HG02798 (cell line): ENCODE data around the gene GPX6.
"Not testable (repeated sequence)": the region's sequence is repeated elsewhere in the genome, so short reads cannot be mapped to it uniquely, and the experiment has no call there.

Source experiments
- ATAC-seq: cut with Tn5 transposase; IDR thresholded peaks from one replicate; pipeline ENCODE4 v1.9.1; 2021; ENCODE audit warnings: mild to moderate bottlenecking; ENCODE audit not compliant: unreplicated experiment, poor library complexity

Gene GPX6, protein sequence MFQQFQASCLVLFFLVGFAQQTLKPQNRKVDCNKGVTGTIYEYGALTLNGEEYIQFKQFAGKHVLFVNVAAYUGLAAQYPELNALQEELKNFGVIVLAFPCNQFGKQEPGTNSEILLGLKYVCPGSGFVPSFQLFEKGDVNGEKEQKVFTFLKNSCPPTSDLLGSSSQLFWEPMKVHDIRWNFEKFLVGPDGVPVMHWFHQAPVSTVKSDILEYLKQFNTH

DNA sequence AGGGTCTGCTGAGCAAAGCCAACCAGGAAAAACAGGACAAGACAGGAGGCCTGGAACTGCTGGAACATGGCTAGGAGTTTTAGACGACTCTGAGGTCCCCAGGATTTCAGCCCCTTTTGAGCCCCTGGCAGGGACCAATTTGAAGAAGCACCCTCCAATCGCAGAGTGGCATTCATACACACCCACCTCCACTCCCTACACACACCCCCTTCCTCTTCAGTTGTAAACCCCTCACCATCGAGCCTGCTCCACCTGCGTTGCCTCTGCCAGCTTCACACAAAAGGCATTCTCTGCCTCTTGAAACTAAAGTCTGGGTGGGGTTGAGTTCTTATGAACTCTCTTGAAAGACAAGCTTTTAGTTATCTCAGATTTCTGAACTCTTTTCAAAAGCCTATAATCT lies at the start of gene GPX6:
TSS of gene GPX6 (minus strand) at position 118 of the 400 bp plus-strand sequence. CDS start at position 68, 50 bp downstream.
- no peak for ATAC-seq

GRCh38 chr6:28563430-28564095 lies 48.0 kb upstream of the GPX6 start:
- ATAC-seq, result no peak

DNA sequence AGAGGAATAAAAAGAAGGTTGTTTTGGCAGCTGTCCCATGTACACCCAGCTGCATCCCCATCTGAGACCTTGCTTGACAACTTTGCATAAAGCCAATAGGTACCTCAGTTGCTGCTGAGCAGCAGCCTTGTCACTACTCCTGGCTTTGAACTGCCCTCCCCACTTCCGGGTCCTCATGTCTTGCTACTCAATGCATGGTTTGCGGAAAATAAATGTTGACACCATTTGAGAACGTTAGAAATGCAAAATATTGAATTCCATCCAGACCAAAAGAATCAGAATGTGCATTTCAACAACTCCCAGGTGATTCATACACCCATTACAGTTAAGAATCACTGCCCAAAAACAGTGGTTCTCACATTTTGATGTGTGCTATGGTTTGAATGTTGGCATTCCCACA lies 43.0 kb upstream of the GPX6 start:
- ATAC-seq, result no peak

DNA sequence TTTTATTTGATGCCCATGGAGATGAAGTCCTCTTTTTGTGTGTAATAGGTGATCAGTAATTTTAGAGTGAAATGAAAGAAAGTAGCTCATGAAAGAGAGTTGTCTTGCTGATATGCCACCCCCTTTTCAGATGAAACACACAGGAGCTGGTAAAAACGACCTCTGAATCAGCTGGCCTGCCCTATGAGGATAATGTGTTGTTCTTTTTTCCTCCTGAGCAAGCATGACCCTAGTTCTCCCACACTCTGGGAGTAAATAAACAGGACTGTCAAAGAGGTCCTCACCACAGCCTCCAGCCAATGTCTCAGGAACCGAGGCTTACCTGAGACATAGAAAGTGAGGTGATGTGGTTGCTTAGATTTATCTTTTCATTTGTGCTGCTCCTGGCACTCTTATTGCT lies 39.5 kb upstream of the GPX6 start:
- ATAC-seq, result no peak

- ATAC-seq, result no peak
Measured at GRCh38 chr6:28553986-28554881, 38.6 kb upstream of the GPX6 start.

- no peak for ATAC-seq
Measured at GRCh38 chr6:28553384-28553985, 37.9 kb upstream of the GPX6 start.

DNA sequence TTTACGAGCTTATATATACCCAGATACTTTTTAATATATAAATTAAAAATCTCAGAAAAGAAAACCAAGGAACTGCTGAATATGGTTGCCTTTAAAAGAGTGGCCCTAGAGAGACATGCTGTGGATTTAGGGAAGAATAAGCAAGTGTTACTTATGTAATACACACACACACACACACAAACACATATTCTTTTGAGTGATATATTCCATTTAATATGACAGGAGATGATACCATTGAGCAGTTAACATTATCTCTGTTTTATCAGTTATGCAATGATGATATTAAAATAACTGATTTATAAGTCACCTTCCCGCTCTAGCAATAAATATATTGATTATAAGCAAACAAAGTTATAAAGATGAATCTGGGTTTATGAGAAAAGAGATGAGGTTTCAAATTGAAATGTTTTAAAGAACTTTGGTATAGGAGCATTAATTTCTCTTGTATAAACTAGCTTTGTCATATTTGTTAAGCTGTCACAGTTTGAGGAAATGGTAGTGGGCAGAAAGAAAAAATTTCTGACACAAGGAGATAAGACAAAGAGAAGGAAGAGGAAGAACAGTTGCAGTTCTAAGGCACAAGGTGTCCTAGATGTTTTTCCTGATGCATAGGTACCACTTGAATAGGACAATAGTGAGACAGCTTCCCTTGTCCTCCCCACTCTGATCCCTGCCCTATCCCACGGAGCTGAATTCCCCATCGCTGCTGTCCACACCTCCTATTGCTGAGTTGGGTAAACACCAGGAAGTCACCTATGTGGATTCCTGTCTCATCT lies 36.5 kb upstream of the GPX6 start:
- ATAC-seq, result no peak

DNA sequence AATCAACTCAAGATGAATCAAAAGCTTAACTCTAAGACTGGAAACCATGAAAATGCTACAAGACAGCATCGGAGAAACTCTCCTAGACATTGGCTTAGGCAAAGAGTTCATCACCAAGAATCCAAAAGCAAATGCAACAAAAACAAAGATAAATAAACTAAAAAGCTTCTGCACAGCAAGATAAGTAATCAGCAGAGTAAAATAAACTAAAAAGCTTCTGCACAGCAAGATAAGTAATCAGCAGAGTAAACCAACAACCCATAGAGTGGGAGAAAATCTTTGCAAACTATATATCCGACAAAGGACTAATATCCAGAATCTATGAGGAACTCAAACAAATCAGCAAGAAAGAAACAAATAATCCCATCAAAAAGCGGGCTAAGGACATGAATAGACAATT lies 31.4 kb upstream of the GPX6 start:
- ATAC-seq, result not testable (repeated sequence)

GRCh38 chr6:28545955-28546354 lies 30.4 kb upstream of the GPX6 start:
- ATAC-seq, result no peak

DNA sequence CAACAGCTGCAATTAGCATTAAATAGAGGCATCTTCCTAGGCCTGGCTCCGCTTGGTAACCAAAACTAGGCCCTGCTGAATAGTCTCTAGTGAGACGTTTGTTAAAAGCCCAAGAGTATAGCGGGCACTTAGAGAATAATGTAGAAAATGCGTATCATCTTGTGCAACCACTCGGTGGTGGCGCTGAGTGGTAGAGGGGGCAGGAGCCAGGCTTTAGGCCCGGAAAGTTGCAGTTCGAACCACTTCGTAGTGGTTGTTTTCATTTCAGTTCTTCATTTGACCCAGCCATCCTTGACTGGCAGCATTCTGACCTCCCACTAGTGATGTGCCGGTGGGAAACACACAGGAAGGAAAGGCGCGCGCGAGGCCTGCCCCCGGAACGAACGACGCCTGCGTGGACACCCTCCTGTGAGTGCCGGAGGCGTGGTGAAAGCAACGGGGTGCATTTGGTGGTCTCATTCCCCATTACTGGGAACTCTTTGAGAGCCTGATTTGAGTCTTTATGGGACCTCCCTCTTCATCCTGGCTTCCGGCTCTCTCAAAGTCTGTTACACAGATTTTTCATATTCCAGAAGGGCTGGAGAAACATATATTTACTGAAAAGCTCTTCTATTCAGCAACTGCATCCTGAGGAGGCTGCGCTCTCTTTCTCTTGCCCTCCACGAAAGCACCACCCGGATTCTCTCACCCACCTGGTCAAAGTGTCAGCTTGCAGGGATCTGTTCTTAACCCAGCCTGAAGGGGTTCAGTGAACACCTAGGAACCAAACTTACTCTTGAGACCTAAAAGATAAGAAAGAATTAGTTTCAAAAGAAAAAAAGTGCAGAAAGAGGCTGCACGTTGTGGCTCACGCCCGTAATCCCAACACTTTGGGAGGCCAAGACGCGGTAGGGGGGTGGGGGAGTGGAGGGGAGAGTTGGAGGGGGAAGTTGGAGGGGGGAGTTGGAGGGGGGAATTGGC lies 28.3 kb upstream of the GPX6 start:
- ATAC-seq, result no peak

DNA sequence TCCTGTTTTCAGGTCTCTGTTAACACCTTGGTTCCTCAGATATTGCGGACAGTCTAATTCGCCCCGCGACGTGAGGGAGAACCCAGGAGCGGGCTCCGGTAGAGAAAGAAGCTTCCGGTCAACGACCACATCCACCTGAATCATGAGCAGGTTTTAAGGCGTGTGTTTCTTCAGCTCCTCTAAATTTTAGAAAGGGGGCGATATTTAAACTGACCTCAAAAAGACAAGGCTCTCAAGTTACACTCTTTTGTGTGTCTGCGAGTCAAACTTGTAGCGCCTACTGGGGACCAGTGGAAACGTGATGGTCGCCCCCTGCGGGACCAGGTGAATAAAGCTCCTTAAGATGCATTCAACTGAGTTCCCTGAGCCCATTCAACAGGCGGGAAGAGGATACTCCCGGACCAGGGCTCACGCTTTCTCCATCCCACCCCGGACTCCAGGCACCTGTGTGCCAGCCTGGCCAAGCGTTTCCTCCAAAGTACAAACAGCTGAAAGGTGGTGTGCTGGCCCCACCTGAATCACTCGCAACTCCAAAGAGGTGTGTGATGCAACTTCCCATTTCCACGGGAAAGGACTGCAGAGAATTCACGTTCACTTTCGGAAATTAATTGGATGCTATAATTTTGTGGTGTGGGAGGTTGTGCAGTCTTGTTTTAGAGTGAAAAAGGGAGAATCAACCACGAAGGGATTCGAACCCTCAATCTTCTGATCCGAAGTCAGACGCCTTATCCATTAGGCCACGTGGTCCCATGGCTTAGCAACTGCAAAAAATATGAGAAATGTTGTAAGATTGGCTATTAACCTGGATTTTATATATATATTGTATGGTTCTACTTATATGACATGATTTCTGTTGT lies 27.1 kb upstream of the GPX6 start:
- ATAC-seq, result peak; percentile 65

DNA sequence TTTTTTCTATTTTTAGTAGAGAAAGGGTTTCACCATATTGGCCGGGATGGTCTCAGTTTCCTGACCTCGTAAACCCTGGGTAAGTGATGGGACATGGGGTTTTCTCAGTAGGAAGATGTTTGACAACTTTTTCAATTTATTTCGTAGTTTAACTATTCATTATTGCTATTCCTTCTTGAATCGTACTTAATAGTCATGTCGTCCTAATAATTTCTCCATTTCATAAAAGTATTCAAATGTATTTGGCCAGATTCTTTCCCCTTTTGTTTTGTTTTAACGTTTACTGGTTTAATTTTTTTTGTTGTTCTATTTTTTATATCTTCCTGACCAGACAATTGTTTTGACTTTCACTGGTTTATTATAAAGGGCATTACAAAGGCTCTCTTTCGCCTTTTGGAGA lies 26.4 kb upstream of the GPX6 start:
- ATAC-seq, result no peak

DNA sequence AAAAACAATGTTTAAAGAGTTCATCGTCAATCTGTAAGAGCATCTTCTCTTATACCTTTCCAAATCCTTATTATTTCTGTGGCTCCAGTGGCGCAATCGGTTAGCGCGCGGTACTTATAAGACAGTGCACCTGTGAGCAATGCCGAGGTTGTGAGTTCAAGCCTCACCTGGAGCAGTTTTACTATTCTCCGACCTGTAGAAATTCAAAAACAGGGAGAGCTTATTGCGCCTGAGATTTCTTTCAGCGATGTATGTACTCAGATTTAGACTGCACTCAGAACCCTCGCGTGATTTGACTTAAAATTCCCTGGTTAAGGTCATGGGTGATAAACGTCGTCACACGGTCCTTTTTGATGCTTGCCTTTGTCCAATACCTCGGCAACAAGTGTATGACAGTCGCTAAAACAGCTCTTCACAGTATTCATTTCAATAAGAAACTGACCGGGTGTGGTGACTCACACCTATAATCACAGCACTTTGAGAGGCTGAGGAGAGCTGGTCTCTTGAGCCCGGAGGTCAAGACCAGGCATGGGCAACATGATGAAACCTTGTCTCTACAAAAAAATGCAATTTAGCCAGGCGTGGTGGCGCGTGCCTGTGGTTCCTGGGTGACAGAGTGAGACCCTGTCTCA lies 22.0 kb upstream of the GPX6 start:
- ATAC-seq, result no peak

DNA sequence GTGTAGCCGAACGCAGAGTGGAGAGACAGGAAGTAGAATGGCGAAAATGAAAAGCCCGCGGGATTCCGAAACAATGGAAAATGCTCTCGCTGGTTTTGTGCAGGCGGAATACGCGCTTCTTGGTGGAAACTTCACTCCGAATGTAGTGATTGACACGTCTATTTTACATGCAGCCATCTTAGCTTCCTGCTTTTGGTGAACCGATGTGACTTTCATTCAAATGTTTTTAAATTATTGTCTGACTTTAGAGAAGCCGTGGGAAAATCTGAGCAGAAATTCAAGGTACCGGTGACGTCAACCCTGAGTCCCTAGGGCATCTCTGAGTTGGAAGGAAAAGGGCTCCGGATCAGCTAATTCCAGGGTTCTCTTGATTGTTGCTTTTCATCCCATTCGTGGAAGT lies 21.5 kb upstream of the GPX6 start:
- ATAC-seq, result no peak

DNA sequence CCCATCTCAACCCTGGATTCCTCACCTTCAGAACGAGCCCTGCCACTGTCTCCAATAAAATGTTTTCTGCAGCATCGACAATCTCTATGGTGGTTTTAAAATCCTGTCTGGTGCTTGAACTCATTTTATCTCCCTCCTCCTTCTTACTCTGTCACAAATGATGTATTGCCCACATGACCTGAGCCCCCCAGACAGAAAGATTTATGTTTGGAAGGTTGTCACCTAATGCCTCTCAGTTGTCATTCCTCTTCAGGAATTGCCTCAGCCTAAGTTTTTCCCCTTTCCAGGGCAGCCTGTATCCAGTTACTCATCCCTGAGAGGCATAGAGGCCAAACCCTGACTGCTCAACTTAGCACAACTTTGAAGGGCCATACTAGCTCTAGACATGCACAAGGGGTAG lies 19.3 kb upstream of the GPX6 start:
- no peak for ATAC-seq

DNA sequence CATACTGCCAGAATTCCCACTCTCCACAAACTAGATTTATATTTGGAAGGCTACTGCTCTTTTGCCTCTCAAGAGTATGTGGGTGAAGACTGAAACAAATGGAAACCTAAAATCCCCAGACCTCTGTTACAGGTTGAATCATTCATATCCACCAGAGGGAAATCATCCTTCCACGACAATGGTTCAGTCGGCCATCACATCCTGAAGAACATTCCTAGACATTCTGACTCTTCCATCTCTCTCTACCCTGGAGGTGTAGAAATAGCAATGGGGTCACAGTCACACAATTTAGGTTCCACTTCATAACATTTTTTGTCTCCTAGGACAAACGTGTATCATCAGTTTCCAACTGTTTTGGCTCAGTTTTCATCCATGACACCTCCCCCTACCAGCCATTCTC lies 18.7 kb upstream of the GPX6 start:
- no peak for ATAC-seq

GRCh38 chr6:28531479-28532128 lies 16.0 kb upstream of the GPX6 start:
- ATAC-seq, result no peak
